Breast epithelium (tissue), 4 donors: ENCODE data around the gene MINDY4. TPM values are rescaled to one million over a fixed set of nuclear protein-coding genes. Genes with fewer than 3 reads are reported as not detected.

Source experiments
- DNase-seq, 2 donors: peaks; one replicate each; pipeline ENCODE4 v3.0.0-alpha.2; 2019; ENCODE audit warnings: low spot score in 2 of 2
- H3K27ac ChIP-seq, 2 donors: fragments of 200-600 bp; sonication (generic) in 1 of 2; one replicate each; pipeline ENCODE4 v1.5.1; 2016 to 2019; ENCODE audit warnings: mild to moderate bottlenecking in 1 of 2
- H3K27me3 ChIP-seq, 2 donors: fragments of 200-600 bp; sonication (generic) in 1 of 2; one replicate each; pipeline versions ENCODE4 v1.5.1 to v1.6.0; 2017 to 2019; ENCODE audit warnings: control low read depth in 1 of 2, mild to moderate bottlenecking in 1 of 2
- H3K36me3 ChIP-seq: fragments of 200-600 bp; one replicate; pipeline ENCODE4 v1.5.1; 2019
- H3K4me1 ChIP-seq, 2 donors: fragments of 200-600 bp; sonication (generic); one replicate each; pipeline ENCODE4 v1.5.1; 2016 to 2019; ENCODE audit warnings: control low read depth in 1 of 2
- H3K4me3 ChIP-seq, 3 donors: fragments of 200-600 bp; sonication (generic); 1 replicate in 2 of 3; 2 replicates in 1 of 3; pipeline ENCODE4 v1.5.1; 2016 to 2019; ENCODE audit warnings: mild to moderate bottlenecking in 3 of 3, moderate library complexity in 2 of 3
- H3K9me3 ChIP-seq, 2 donors: fragments of 200-600 bp; sonication (generic) in 1 of 2; one replicate each; pipeline ENCODE4 v1.5.1; 2016 to 2019; ENCODE audit warnings: control low read depth in 1 of 2
- CTCF ChIP-seq, 3 donors: fragments of 450-650 bp; IDR thresholded peaks; one replicate each; pipeline ENCODE4 v1.5.1; 2016 to 2017; ENCODE audit warnings: antibody characterized with exemption in 3 of 3, mild to moderate bottlenecking in 3 of 3, moderate library complexity in 3 of 3
- POLR2A ChIP-seq: fragments of 450-650 bp; IDR thresholded peaks from one replicate; pipeline ENCODE4 v1.6.1; 2016; ENCODE audit warnings: antibody characterized with exemption, mild to moderate bottlenecking, moderate library complexity
- POLR2AphosphoS5 ChIP-seq, 3 donors: sonication (generic); formaldehyde crosslinking; IDR thresholded peaks; one replicate each; pipeline ENCODE4 v1.6.1; 2017; ENCODE audit warnings: antibody characterized with exemption in 3 of 3
- intact Hi-C: fragments of 100-400 bp; cut with DNase I; formaldehyde crosslinking; loops from one replicate; pipeline ENCODE4 v1.15.1; 2023; ENCODE audit warnings: low total_unique reads
- total RNA-seq, 3 donors: library from RNA; depleted of rRNA; stranded (reverse); fragments of >200 nt; gene quantifications; one replicate each; pipeline ENCODE4 v1.1.0, GENCODE V29; 2016

MINDY4 gene
- total RNA-seq, 3 donors from 2014 or later = 5.6 to 14.9 (median 13.8) TPM

GRCh38 chr7:30727061-30727945 is 43.9 kb upstream of the MINDY4 start:
- H3K9me3 ChIP-seq = no peaks in the 10 kb centered on the region
- intact Hi-C loops = no loop called here
- no peak overlapping the region for H3K4me3 ChIP-seq
- H3K27ac ChIP-seq = no peak overlapping the region
- no peaks in the 10 kb centered on the region for H3K27me3 ChIP-seq
- no peaks in the 10 kb centered on the region for H3K36me3 ChIP-seq
- no peak for DNase-seq
- no peaks in the 10 kb centered on the region for H3K4me1 ChIP-seq
- TF ChIP-seq POLR2AphosphoS5 (IDR thresholded peaks at IDR 0.05) (no peak), CTCF (IDR thresholded peaks at IDR 0.05) (no peak), POLR2A (no peak)

- TF ChIP-seq POLR2A (no peak), POLR2AphosphoS5 (IDR thresholded peaks at IDR 0.05) (no peak)
- intact Hi-C loops = no loop called here
- H3K36me3 ChIP-seq = no peaks in the 10 kb centered on the region
- H3K4me3 ChIP-seq = no peak overlapping the region
- DNase-seq = no peak
- H3K27me3 ChIP-seq = no peaks in the 10 kb centered on the region
- H3K4me1 ChIP-seq = no peaks in the 10 kb centered on the region
- H3K9me3 ChIP-seq = no peaks in the 10 kb centered on the region
- H3K27ac ChIP-seq = no peak overlapping the region
Observed at GRCh38 chr7:30728591-30729100, 42.6 kb upstream of the MINDY4 start.

- Histone ChIP-seq H3K27me3 (no peaks in the 10 kb centered on the region), H3K36me3 (no peaks in the 10 kb centered on the region), H3K9me3 (no peaks in the 10 kb centered on the region), H3K4me1 (no peaks in the 10 kb centered on the region), H3K27ac (no peak overlapping the region), H3K4me3 (no peak overlapping the region)
- DNase-seq = no peak
- TF ChIP-seq CTCF (IDR thresholded peaks at IDR 0.05) (no peak), POLR2A (no peak), POLR2AphosphoS5 (IDR thresholded peaks at IDR 0.05) (no peak)
- intact Hi-C loops = no loop called here
Observed at GRCh38 chr7:30729642-30730041, 41.6 kb upstream of the MINDY4 start.

GRCh38 chr7:30730097-30730496 is 41.1 kb upstream of the MINDY4 start:
- no peak for TF ChIP-seq POLR2A
- TF ChIP-seq CTCF (IDR thresholded peaks at IDR 0.05) = no peak
- TF ChIP-seq POLR2AphosphoS5 (IDR thresholded peaks at IDR 0.05) = no peak
- Histone ChIP-seq H3K36me3 (no peaks in the 10 kb centered on the region), H3K4me3 (no peak overlapping the region), H3K27ac (no peak overlapping the region), H3K27me3 (no peaks in the 10 kb centered on the region), H3K9me3 (no peaks in the 10 kb centered on the region), H3K4me1 (no peaks in the 10 kb centered on the region)
- no peak for DNase-seq
- intact Hi-C loops = no loop called here

GRCh38 chr7:30730996-30731395 is 40.2 kb upstream of the MINDY4 start:
- DNase-seq = no peak
- Histone ChIP-seq H3K36me3 (no peaks in the 10 kb centered on the region), H3K4me3 (no peak overlapping the region), H3K9me3 (no peaks in the 10 kb centered on the region), H3K27ac (no peak overlapping the region), H3K27me3 (no peaks in the 10 kb centered on the region), H3K4me1 (no peaks in the 10 kb centered on the region)
- intact Hi-C loops = no loop called here
- TF ChIP-seq POLR2A (no peak), POLR2AphosphoS5 (IDR thresholded peaks at IDR 0.05) (no peak), CTCF (IDR thresholded peaks at IDR 0.05) (no peak)
